Mesenchymal stem cell (in vitro differentiated cells and primary cell): ENCODE data around the gene PLXDC2.

Experiments used
- DNase-seq: peaks from one replicate; pipeline ENCODE4 v3.0.0-alpha.2; 2013
- H2AFZ ChIP-seq: one replicate; pipeline ENCODE4 v1.6.1; 2013; ENCODE audit warnings: low read depth, mild to moderate bottlenecking, control low read depth, inconsistent platforms, low read length, moderate library complexity
- H2AK5ac ChIP-seq: 2 replicates; pipeline ENCODE4 v1.6.1; 2013; ENCODE audit warnings: low read length, moderate library complexity, mild to moderate bottlenecking, inconsistent platforms; ENCODE audit not compliant: severe bottlenecking
- H2BK120ac ChIP-seq: one replicate; pipeline ENCODE4 v1.6.1; 2013; ENCODE audit warnings: low read depth, mild to moderate bottlenecking, inconsistent platforms, low read length, moderate library complexity
- H2BK12ac ChIP-seq, 2 experiments: one replicate each; pipeline ENCODE4 v1.6.1; 2013; ENCODE audit warnings: inconsistent platforms in 2 of 2, low read length in 2 of 2, mild to moderate bottlenecking in 2 of 2, moderate library complexity in 2 of 2, control low read depth in 1 of 2
- H2BK15ac ChIP-seq: one replicate; pipeline ENCODE4 v1.6.1; 2013; ENCODE audit warnings: mild to moderate bottlenecking, low read depth, inconsistent platforms; ENCODE audit not compliant: poor library complexity, severe bottlenecking
- H2BK5ac ChIP-seq: 2 replicates; pipeline ENCODE4 v1.6.1; 2013; ENCODE audit warnings: low read depth, mild to moderate bottlenecking, low read length, control low read depth, inconsistent platforms; ENCODE audit not compliant: poor library complexity, severe bottlenecking
- H3K14ac ChIP-seq, 2 experiments: one replicate each; pipeline ENCODE4 v1.6.1; 2013; ENCODE audit warnings: inconsistent platforms in 2 of 2, low read length in 2 of 2, control low read depth in 1 of 2, mild to moderate bottlenecking in 1 of 2, moderate library complexity in 1 of 2
- H3K18ac ChIP-seq, 2 experiments: one replicate each; pipeline ENCODE4 v1.6.1; 2013; ENCODE audit warnings: inconsistent platforms in 2 of 2, low read length in 2 of 2, control low read depth in 1 of 2, low read depth in 1 of 2, mild to moderate bottlenecking in 1 of 2
- H3K23ac ChIP-seq, 2 experiments: one replicate each; pipeline ENCODE4 v1.6.1; 2013; ENCODE audit warnings: inconsistent platforms in 2 of 2, low read length in 2 of 2, mild to moderate bottlenecking in 2 of 2, moderate library complexity in 2 of 2, control low read depth in 1 of 2
- H3K27ac ChIP-seq: 2 replicates; pipeline ENCODE4 v1.5.1; 2013; ENCODE audit warnings: mild to moderate bottlenecking, moderate library complexity, low read length, control low read depth, inconsistent platforms; ENCODE audit not compliant: poor library complexity, severe bottlenecking
- H3K27me3 ChIP-seq, 2 experiments: 2 replicates each; pipeline versions ENCODE4 v1.6.1 to v1.7.0; 2013; ENCODE audit warnings: low read length in 2 of 2, mild to moderate bottlenecking in 2 of 2, moderate library complexity in 2 of 2, control low read depth in 1 of 2, inconsistent platforms in 1 of 2; ENCODE audit not compliant: control insufficient read depth in 1 of 2, insufficient read depth in 1 of 2
- H3K36me3 ChIP-seq, 2 experiments: 2 replicates each; pipeline versions ENCODE4 v1.6.1 to v1.7.0; 2013; ENCODE audit warnings: low read length in 2 of 2, control low read depth in 1 of 2, inconsistent platforms in 1 of 2, low read depth in 1 of 2, mild to moderate bottlenecking in 1 of 2; ENCODE audit not compliant: insufficient read depth in 2 of 2, control insufficient read depth in 1 of 2
- H3K4ac ChIP-seq, 2 experiments: one replicate each; pipeline ENCODE4 v1.6.1; 2013; ENCODE audit warnings: inconsistent platforms in 2 of 2, low read length in 2 of 2, mild to moderate bottlenecking in 2 of 2, moderate library complexity in 2 of 2, control low read depth in 1 of 2, low read depth in 1 of 2
- H3K4me1 ChIP-seq: 2 replicates; pipeline ENCODE4 v1.6.1; 2013; ENCODE audit warnings: low read depth, low read length, control low read depth; ENCODE audit not compliant: control insufficient read depth, insufficient read depth
- H3K4me2 ChIP-seq: 2 replicates; pipeline ENCODE4 v1.6.1; 2013; ENCODE audit warnings: low read length, mild to moderate bottlenecking, inconsistent platforms; ENCODE audit not compliant: poor library complexity, severe bottlenecking
- H3K4me3 ChIP-seq, 2 experiments: 2 replicates each; pipeline versions ENCODE4 v1.5.1 to v1.7.0; 2013; ENCODE audit warnings: low read length in 2 of 2, mild to moderate bottlenecking in 2 of 2, control low read depth in 1 of 2, low read depth in 1 of 2; ENCODE audit not compliant: insufficient read depth in 1 of 2
- H3K79me1 ChIP-seq: replicated peaks from 2 replicates; pipeline ENCODE4 v1.6.1; 2013; ENCODE audit warnings: mild to moderate bottlenecking, control low read depth, low read length, inconsistent platforms; ENCODE audit not compliant: poor library complexity, severe bottlenecking
- H3K9ac ChIP-seq: 2 replicates; pipeline ENCODE4 v1.7.0; 2013; ENCODE audit warnings: mild to moderate bottlenecking, low read length, moderate library complexity
- H3K9me3 ChIP-seq: 2 replicates; pipeline ENCODE4 v1.7.0; 2013; ENCODE audit warnings: mild to moderate bottlenecking, low read length; ENCODE audit not compliant: control insufficient read depth
- H4K8ac ChIP-seq: one replicate; pipeline ENCODE4 v1.6.1; 2013; ENCODE audit warnings: inconsistent platforms, mild to moderate bottlenecking, low read length, moderate library complexity
- H4K91ac ChIP-seq: one replicate; pipeline ENCODE4 v1.6.1; 2013; ENCODE audit warnings: mild to moderate bottlenecking, low read length, inconsistent platforms
- WGBS: methylation state at CpG from one replicate; pipeline ENCODE4 v1.1.7; 2013; ENCODE audit warnings: mixed read lengths; 5-methylcytosine and 5-hydroxymethylcytosine counted together

The PLXDC2 gene

GRCh38 chr10:19930936-19931893 is 115.0 kb downstream of the PLXDC2 start:
- H3K4me1 ChIP-seq: peaks cover 6% of the 10 kb centered on the region
- peak overlapping the region; percentile 85 for H3K27ac ChIP-seq
- no peak overlapping the region for H2BK5ac ChIP-seq
- H2BK120ac ChIP-seq: no peak overlapping the region
- H3K27me3 ChIP-seq: no peaks in the 10 kb centered on the region
- DNase-seq: peak; percentile 82
- peak overlapping the region; percentile 29 for H3K9ac ChIP-seq
- no peak overlapping the region for H4K8ac ChIP-seq
- H3K14ac ChIP-seq: no peak overlapping the region
- no peaks in the 10 kb centered on the region for H3K36me3 ChIP-seq
- H3K9me3 ChIP-seq: no peaks in the 10 kb centered on the region
- peak overlapping the region; percentile 74 for H2AK5ac ChIP-seq
- H2AFZ ChIP-seq: no peak overlapping the region
- H2BK15ac ChIP-seq: no peak overlapping the region
- no peak overlapping the region for H4K91ac ChIP-seq
- WGBS: 70% methylated on average over 12 of the region's 12 CpGs
- no peak overlapping the region for H3K4me3 ChIP-seq
- H3K18ac ChIP-seq: no peak overlapping the region
- H3K4me2 ChIP-seq: no peak overlapping the region
- H3K79me1 ChIP-seq: no peaks in the 10 kb centered on the region
- H2BK12ac ChIP-seq: peak overlapping the region in 1 of 2 experiments; percentile 13
- no peak overlapping the region for H3K23ac ChIP-seq
- no peak overlapping the region for H3K4ac ChIP-seq

DNA sequence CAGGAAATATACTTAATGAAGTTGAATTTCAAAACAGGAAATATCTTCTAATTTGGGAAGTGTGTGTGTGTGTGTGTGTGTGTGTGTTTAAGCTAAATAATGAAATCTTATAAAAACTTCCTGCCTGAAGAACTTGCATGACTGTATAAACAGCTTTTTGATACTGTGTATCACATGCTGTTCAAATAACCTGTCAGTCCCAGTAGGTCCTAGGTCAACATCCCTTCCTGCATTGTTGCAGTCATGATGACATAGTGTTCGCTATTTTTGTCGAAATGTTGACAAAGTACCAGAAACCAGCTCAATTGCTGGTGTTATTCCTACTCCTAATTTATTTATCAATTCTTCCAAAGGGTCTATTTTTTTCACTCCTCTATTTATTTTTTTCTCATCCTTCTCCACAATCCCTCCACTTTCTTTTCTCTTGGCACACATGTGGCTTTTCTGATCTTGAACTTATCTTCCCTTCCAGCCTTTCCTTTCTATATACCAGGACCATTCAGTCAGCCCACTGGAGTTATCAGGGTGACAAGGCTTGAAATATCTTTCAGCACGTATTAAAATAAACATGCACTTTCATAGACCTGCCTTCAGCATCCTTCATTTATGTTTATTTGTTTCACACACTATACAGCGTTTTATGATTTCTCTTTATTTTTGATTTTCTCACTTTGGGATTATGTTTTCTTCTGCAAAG is 115.8 kb downstream of the PLXDC2 start:
- Histone ChIP-seq H3K4me3 (no peak overlapping the region), H2BK120ac (no peak overlapping the region), H4K91ac (no peak overlapping the region), H3K4ac (no peak overlapping the region), H2AK5ac (no peak overlapping the region), H3K9ac (peak overlapping the region; percentile 19), H3K9me3 (no peaks in the 10 kb centered on the region), H3K36me3 (no peaks in the 10 kb centered on the region), H2AFZ (no peak overlapping the region), H3K23ac (no peak overlapping the region), H3K79me1 (no peaks in the 10 kb centered on the region), H2BK12ac (no peak overlapping the region), H3K18ac (no peak overlapping the region), H3K4me1 (peaks cover 6% of the 10 kb centered on the region), H4K8ac (no peak overlapping the region), H2BK15ac (no peak overlapping the region), H2BK5ac (no peak overlapping the region), H3K27ac (peak overlapping the region; percentile 85), H3K14ac (no peak overlapping the region), H3K4me2 (no peak overlapping the region), H3K27me3 (no peaks in the 10 kb centered on the region)
- 82% methylated on average over 4 of the region's 4 CpGs for WGBS
- no peak for DNase-seq

DNA sequence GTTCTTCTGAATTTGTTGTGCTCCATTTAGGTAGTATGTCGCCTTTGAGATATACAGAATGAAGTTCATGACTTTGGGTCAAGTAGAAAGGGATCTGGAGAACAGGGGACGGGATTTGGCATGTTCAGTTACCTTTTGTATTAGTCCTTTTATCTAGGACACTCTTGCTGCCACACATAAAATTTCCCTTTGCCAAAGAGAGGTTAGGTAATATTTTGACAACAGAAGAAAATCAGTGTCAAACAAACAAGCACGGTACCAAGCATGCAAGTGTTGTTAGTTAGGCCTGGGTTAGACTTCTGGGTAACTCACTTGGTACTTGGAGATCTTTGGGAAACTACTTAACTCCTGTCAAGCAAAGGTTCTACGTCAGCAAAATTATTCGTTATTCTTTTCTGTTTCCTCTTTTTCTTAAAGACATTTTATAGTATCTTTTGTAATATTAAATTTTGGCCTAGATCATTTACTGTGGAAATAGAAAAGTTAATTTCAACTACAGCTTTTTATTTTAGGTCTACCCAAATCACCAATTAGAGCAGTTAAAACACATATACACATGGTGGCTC is 116.7 kb downstream of the PLXDC2 start:
- Histone ChIP-seq H3K4me3 (no peak overlapping the region), H3K9ac (no peak overlapping the region), H3K27me3 (no peaks in the 10 kb centered on the region), H3K4me1 (peaks cover 6% of the 10 kb centered on the region), H3K9me3 (no peaks in the 10 kb centered on the region), H4K8ac (no peak overlapping the region), H2BK12ac (no peak overlapping the region), H3K18ac (no peak overlapping the region), H3K4ac (no peak overlapping the region), H2AFZ (no peak overlapping the region), H3K36me3 (no peaks in the 10 kb centered on the region), H3K23ac (no peak overlapping the region), H3K14ac (no peak overlapping the region), H4K91ac (no peak overlapping the region), H2BK15ac (no peak overlapping the region), H3K79me1 (no peaks in the 10 kb centered on the region), H3K4me2 (no peak overlapping the region), H2AK5ac (no peak overlapping the region), H2BK120ac (no peak overlapping the region), H2BK5ac (no peak overlapping the region), H3K27ac (no peak overlapping the region)
- 100% methylated on average over 1 of the region's 5 CpGs for WGBS
- no peak for DNase-seq

DNA sequence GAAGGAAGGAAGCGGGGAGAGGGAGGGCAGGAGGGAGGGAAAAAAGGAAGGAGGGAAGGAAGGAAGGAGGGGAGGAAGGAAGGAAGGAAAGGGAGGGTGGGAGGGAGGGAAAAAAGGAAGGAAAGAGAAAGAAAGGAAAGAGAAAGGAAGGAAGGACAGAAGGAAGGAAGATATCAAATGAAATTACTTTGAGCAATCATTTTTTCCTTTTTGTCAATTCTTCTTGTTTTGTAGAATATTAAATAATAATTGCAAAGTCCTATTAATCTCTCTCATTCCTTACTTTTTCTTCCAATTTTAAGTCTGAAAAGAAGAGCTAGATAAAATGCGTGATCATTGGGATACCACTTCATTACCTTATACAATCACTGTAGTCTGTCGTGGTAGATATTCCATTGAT is 117.5 kb downstream of the PLXDC2 start:
- Histone ChIP-seq H3K14ac (no peak overlapping the region), H2BK12ac (no peak overlapping the region), H3K9ac (no peak overlapping the region), H3K4ac (no peak overlapping the region), H4K91ac (no peak overlapping the region), H3K18ac (no peak overlapping the region), H3K9me3 (no peaks in the 10 kb centered on the region), H2BK15ac (no peak overlapping the region), H3K79me1 (no peaks in the 10 kb centered on the region), H2AFZ (no peak overlapping the region), H4K8ac (no peak overlapping the region), H2AK5ac (no peak overlapping the region), H3K23ac (no peak overlapping the region), H2BK5ac (no peak overlapping the region), H3K36me3 (no peaks in the 10 kb centered on the region), H3K27me3 (no peaks in the 10 kb centered on the region), H3K4me2 (no peak overlapping the region), H3K4me1 (peaks cover 6% of the 10 kb centered on the region), H3K4me3 (no peak overlapping the region), H3K27ac (no peak overlapping the region), H2BK120ac (no peak overlapping the region)
- 100% methylated on average over 2 of the region's 3 CpGs for WGBS
- no peak for DNase-seq
